K562 (cell line): ENCODE results near the gene RASSF1. TPM values are rescaled to one million over a fixed set of nuclear protein-coding genes. Genes with fewer than 3 reads are reported as not detected.

Source experiments
- CC2D1A ChIP-seq: fragments of 450-650 bp; IDR thresholded peaks from 2 replicates; pipeline ENCODE4 v1.6.1; 2017; ENCODE audit warnings: mild to moderate bottlenecking
- IRF2 ChIP-seq: sonication (generic); formaldehyde crosslinking; IDR thresholded peaks from 2 replicates; pipeline ENCODE4 v1.8.1; 2022; ENCODE audit warnings: mild to moderate bottlenecking, missing genetic modification reagents
- NR2C1 ChIP-seq, 2 experiments: fragments of 450-650 bp; IDR thresholded peaks; 2 replicates each; pipeline ENCODE4 v1.6.1; 2017; ENCODE audit warnings: mild to moderate bottlenecking in 2 of 2, antibody characterized with exemption in 1 of 2, inconsistent platforms in 1 of 2, missing compliant biosample characterization in 1 of 2, missing genetic modification characterization in 1 of 2
- RCOR1 ChIP-seq, 2 experiments: IDR thresholded peaks; 2 replicates each; pipeline ENCODE4 v1.6.1; 2012; ENCODE audit warnings: low read depth in 2 of 2, low read length in 2 of 2, borderline replicate concordance in 1 of 2, improper control_type of control experiment in 1 of 2
- polyA plus RNA-seq, 8 experiments: library from polyadenylated mRNA; depleted of rRNA in 4 of 8; stranded (reverse) in 5 of 8; unstranded in 3 of 8; fragments of >200 nt; fragmentation: Nextera tagmentation in 2 of 8; fragmentation: Illumina TruSeq in 1 of 8; extraction: Ambion mirVana in 2 of 8; extraction: Trizol in 1 of 8; gene quantifications; 2 replicates each; pipeline versions ENCODE4 v1.2.1 to v1.2.3, GENCODE V29; 2011 to 2014; ENCODE audit warnings: inconsistent platforms in 1 of 8, missing spikeins in 1 of 8
- total RNA-seq, 7 experiments: library from RNA; depleted of rRNA in 6 of 7; stranded (reverse); fragments of >200 nt in 6 of 7; fragmentation: Illumina TruSeq in 2 of 7; extraction: Trizol in 2 of 7; gene quantifications; 2 replicates each; pipeline versions ENCODE4 v1.2.1 to v1.2.3, GENCODE V29; 2011 to 2021; ENCODE audit warnings: low replicate concordance in 1 of 7
- TF ChIP-seq, protein P1 (sequence below): fragments of 450-650 bp; IDR thresholded peaks from 2 replicates; pipeline ENCODE4 v1.6.1; 2017; ENCODE audit warnings: antibody characterized with exemption, mild to moderate bottlenecking
- TF ChIP-seq, protein P2 (sequence below), 3 experiments: IDR thresholded peaks in 2 of 3; conservative IDR thresholded peaks in 1 of 3; 2 replicates each; pipeline ENCODE4 v1.5.1; 2011 to 2012; ENCODE audit warnings: low read length in 3 of 3, mild to moderate bottlenecking in 3 of 3, control low read depth in 2 of 3, improper control_type of control experiment in 1 of 3, inconsistent platforms in 1 of 3, low read depth in 1 of 3, mixed read lengths in 1 of 3, moderate library complexity in 1 of 3; ENCODE audit not compliant: insufficient read depth in 2 of 3

Gene RASSF1
- total and polyA plus RNA-seq, 9 of the 15 experiments (the other 6 are each of a cell fraction or from before 2014, with no cell fraction given): 3.6 to 57.1 (median 24.6) TPM

DNA sequence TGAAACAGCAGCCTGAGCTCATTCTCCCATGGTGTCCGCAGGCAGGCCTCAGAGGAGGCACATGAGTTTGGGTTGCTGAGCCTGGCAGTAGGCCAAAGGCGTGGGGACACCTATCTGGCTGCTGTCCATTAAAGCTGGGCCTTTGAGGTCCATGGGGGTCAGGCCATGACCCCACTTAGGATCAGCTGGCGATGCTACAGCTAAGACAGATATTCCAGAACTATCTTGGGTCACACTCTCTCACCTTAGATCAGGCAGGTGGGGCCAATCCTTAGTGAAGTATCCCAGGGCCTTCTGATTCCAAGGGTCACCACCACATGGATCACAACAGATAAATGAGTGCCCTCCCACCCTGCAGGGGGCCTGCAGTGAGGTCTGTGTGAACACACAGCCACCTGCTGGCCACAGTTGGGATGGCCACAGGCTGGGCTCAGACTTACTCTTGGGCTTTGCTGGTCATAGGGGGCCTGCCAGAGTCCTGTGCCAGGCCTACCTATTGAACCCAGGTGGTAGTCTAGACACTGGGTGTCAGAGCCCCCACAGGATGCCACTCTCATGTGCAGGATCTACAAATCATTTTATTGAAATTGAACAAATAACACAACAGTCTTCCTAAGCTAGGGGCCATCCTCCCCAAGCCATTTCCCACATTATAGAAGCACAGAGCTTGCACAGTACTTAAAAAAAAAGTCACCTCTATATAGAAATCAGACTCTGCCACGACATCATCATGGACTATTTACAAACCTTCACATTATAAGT lies 16.1 kb downstream of the RASSF1 start (continued):
- TF ChIP-seq, protein P1, sequence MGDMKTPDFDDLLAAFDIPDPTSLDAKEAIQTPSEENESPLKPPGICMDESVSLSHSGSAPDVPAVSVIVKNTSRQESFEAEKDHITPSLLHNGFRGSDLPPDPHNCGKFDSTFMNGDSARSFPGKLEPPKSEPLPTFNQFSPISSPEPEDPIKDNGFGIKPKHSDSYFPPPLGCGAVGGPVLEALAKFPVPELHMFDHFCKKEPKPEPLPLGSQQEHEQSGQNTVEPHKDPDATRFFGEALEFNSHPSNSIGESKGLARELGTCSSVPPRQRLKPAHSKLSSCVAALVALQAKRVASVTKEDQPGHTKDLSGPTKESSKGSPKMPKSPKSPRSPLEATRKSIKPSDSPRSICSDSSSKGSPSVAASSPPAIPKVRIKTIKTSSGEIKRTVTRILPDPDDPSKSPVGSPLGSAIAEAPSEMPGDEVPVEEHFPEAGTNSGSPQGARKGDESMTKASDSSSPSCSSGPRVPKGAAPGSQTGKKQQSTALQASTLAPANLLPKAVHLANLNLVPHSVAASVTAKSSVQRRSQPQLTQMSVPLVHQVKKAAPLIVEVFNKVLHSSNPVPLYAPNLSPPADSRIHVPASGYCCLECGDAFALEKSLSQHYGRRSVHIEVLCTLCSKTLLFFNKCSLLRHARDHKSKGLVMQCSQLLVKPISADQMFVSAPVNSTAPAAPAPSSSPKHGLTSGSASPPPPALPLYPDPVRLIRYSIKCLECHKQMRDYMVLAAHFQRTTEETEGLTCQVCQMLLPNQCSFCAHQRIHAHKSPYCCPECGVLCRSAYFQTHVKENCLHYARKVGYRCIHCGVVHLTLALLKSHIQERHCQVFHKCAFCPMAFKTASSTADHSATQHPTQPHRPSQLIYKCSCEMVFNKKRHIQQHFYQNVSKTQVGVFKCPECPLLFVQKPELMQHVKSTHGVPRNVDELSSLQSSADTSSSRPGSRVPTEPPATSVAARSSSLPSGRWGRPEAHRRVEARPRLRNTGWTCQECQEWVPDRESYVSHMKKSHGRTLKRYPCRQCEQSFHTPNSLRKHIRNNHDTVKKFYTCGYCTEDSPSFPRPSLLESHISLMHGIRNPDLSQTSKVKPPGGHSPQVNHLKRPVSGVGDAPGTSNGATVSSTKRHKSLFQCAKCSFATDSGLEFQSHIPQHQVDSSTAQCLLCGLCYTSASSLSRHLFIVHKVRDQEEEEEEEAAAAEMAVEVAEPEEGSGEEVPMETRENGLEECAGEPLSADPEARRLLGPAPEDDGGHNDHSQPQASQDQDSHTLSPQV: peak; percentile 61
- no peak for TF ChIP-seq IRF2 (CRISPR knock-in tag)
- TF ChIP-seq, protein P2, sequence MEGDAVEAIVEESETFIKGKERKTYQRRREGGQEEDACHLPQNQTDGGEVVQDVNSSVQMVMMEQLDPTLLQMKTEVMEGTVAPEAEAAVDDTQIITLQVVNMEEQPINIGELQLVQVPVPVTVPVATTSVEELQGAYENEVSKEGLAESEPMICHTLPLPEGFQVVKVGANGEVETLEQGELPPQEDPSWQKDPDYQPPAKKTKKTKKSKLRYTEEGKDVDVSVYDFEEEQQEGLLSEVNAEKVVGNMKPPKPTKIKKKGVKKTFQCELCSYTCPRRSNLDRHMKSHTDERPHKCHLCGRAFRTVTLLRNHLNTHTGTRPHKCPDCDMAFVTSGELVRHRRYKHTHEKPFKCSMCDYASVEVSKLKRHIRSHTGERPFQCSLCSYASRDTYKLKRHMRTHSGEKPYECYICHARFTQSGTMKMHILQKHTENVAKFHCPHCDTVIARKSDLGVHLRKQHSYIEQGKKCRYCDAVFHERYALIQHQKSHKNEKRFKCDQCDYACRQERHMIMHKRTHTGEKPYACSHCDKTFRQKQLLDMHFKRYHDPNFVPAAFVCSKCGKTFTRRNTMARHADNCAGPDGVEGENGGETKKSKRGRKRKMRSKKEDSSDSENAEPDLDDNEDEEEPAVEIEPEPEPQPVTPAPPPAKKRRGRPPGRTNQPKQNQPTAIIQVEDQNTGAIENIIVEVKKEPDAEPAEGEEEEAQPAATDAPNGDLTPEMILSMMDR (IDR thresholded peaks at IDR 0.05 in 2 of 3, conservative IDR thresholded peaks at IDR 0.05 in 1 of 3; ENCODE audit: insufficient read depth in 2 of 3, low read depth in 1 of 3, low read length in 3 of 3): peak; percentile 90 to 97 (median 91)
- 0 out of 4 replicates have a peak, but pooled peaks of 1 of the 2 experiments have one; percentile 17 for TF ChIP-seq RCOR1 (IDR thresholded peaks at IDR 0.05; ENCODE audit: borderline replicate concordance in 1 of 2, low read depth in 2 of 2, low read length in 2 of 2)
- TF ChIP-seq CC2D1A: peak; percentile 53; the same call in 1 of the 2 replicates
- TF ChIP-seq NR2C1 (IDR thresholded peaks at IDR 0.05): peak; percentile 75
- peak; percentile 39; the same call in 1 of the 2 replicates for TF ChIP-seq NR2C1 (tag; IDR thresholded peaks at IDR 0.05)
